Ishikawa (cell line): ENCODE data around the gene NRCAM.

ENCODE experiments used
- CEBPB ChIP-seq: IDR thresholded peaks from 2 replicates; pipeline ENCODE4 v1.6.1; 2012
- EP300 ChIP-seq: IDR thresholded peaks from 2 replicates; pipeline ENCODE4 v1.6.1; 2012; ENCODE audit warnings: borderline replicate concordance
- MAX ChIP-seq: IDR thresholded peaks from 2 replicates; pipeline ENCODE4 v1.6.1; 2012
- TAF1 ChIP-seq: IDR thresholded peaks from 2 replicates; pipeline ENCODE4 v1.6.1; 2012; ENCODE audit warnings: low read depth, mild to moderate bottlenecking
- TCF12 ChIP-seq: IDR thresholded peaks from 2 replicates; pipeline ENCODE4 v1.6.1; 2012; ENCODE audit warnings: low read depth
- YY1 ChIP-seq: IDR thresholded peaks from 2 replicates; pipeline ENCODE4 v1.6.1; 2012; ENCODE audit warnings: low read depth

GRCh38 chr7:108308903-108309302 lies 147.3 kb downstream of the NRCAM start:
- no peak for TF ChIP-seq YY1
- no peak for TF ChIP-seq EP300
- TF ChIP-seq CEBPB: no peak
- TF ChIP-seq TCF12: no peak
- no peak for TF ChIP-seq MAX
- no peak for TF ChIP-seq TAF1
